ENCODE data around the gene ESR2.

- TF ChIP-seq, protein P1, sequence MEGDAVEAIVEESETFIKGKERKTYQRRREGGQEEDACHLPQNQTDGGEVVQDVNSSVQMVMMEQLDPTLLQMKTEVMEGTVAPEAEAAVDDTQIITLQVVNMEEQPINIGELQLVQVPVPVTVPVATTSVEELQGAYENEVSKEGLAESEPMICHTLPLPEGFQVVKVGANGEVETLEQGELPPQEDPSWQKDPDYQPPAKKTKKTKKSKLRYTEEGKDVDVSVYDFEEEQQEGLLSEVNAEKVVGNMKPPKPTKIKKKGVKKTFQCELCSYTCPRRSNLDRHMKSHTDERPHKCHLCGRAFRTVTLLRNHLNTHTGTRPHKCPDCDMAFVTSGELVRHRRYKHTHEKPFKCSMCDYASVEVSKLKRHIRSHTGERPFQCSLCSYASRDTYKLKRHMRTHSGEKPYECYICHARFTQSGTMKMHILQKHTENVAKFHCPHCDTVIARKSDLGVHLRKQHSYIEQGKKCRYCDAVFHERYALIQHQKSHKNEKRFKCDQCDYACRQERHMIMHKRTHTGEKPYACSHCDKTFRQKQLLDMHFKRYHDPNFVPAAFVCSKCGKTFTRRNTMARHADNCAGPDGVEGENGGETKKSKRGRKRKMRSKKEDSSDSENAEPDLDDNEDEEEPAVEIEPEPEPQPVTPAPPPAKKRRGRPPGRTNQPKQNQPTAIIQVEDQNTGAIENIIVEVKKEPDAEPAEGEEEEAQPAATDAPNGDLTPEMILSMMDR (IDR thresholded peaks at IDR 0.05; ENCODE audit: low read depth, low read length), result no peak
- TF ChIP-seq EZH2phosphoT487 (IDR thresholded peaks at IDR 0.05; ENCODE audit: low read depth), result no peak
These were observed 45.5 kb downstream of the ESR2 start for GRCh38 chr14:64248689-64249088.

All from OCI-LY3 (cell line).